ENCODE measurements around the gene ATP13A4. TPM values are rescaled to one million over a fixed set of nuclear protein-coding genes. Genes with fewer than 3 reads are reported as not detected.
"Not testable (repeated sequence)": the region's sequence is repeated elsewhere in the genome, so short reads cannot be mapped to it uniquely, and the experiment has no call there.

Gene ATP13A4
- total and polyA plus RNA-seq, 7 donors, result 0.10 to 0.36 (median 0.22) TPM; not detected in 3

DNA sequence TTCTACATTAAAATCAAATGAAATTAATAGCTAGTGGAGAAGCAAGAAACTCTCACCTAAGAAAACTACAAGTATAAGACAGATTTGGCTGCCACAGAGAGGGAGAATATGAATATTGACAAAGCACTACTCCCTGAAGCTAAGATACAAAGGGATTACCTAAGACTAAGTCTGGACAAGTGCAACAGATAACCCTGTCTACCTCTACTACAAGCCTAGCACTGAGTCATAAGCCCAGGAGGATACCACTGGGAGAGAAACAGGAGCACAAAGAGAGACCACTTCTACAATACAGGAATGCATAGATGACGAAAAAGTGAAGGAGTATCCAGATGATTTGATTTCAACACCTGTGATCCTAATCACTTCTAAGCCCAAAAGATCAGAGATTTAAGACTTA, 10.4 kb downstream of the ATP13A4 start:
- Histone ChIP-seq H3K4me1 (no peaks in the 10 kb centered on the region), H3K4me3 (no peak overlapping the region), H3K27me3 (ENCODE audit: insufficient read depth in 3 of 3, low read length in 2 of 3) (no peaks in the 10 kb centered on the region), H3K36me3 (ENCODE audit: insufficient read depth in 1 of 2, low read depth in 1 of 2) (no peaks in the 10 kb centered on the region), H3K9me3 (no peaks in the 10 kb centered on the region), H3K27ac (no peak overlapping the region)
- 37 to 70% (median 60%) methylated on average over 1 of the region's 1 CpG for WGBS, 3 donors
- intact Hi-C loops (cut with DNase I), result no loop called here
- ATAC-seq, result no peak
- no peak for DNase-seq
- no peak for TF ChIP-seq CTCF (IDR thresholded peaks at IDR 0.05)

- intact Hi-C loops (cut with DNase I), result no loop called here
- no peaks in the 10 kb centered on the region for H3K36me3 ChIP-seq (ENCODE audit: insufficient read depth in 1 of 2, low read depth in 1 of 2)
- no peaks in the 10 kb centered on the region for H3K27me3 ChIP-seq (ENCODE audit: insufficient read depth in 3 of 3, low read length in 2 of 3)
- WGBS, 3 donors, result 82 to 87% (median 86%) methylated on average over 7 of the region's 7 CpGs
- DNase-seq (no peak), ATAC-seq (no peak)
- no peaks in the 10 kb centered on the region for H3K9me3 ChIP-seq
- H3K27ac ChIP-seq, result no peak overlapping the region
- H3K4me1 ChIP-seq, result no peaks in the 10 kb centered on the region
- no peak overlapping the region for H3K4me3 ChIP-seq
- TF ChIP-seq CTCF (IDR thresholded peaks at IDR 0.05), result no peak
These were observed 24.2 kb downstream of the ATP13A4 start for GRCh38 chr3:193530231-193531165.

- H3K4me3 ChIP-seq; ATAC-seq; H3K27ac ChIP-seq; H3K9me3 ChIP-seq; H3K36me3 ChIP-seq (ENCODE audit: insufficient read depth in 1 of 2, low read depth in 1 of 2); H3K27me3 ChIP-seq (ENCODE audit: insufficient read depth in 3 of 3, low read length in 2 of 3); H3K4me1 ChIP-seq; intact Hi-C loops (cut with DNase I); DNase-seq: not testable (repeated sequence)
- WGBS, 3 donors, result 84 to 94% (median 87%) methylated on average over 2 of the region's 2 CpGs
These were observed 28.6 kb downstream of the ATP13A4 start for GRCh38 chr3:193526085-193526484.

DNA sequence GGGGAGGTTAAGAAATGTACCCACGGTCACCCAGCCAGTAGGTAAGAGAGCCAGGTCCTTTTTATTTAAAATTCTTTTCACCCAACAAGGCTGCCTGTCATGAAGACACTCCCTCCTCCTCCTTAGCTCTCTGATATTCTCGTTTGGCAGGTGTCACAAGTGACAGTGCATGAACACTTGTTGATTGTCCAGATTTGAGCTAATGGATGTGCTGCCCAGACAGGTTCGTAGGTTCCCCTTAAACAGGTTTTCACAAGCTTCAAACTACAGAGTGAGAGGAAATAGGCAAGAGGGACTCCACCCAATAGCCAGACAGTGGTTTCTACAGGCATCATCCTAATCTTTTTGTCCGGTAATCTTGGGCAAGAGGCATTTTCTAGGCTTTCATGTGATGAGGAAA, 32.2 kb downstream of the ATP13A4 start:
- DNase-seq (no peak), ATAC-seq (no peak)
- no peaks in the 10 kb centered on the region for H3K36me3 ChIP-seq (ENCODE audit: insufficient read depth in 1 of 2, low read depth in 1 of 2)
- no peak overlapping the region for H3K27ac ChIP-seq
- TF ChIP-seq CTCF (IDR thresholded peaks at IDR 0.05), result no peak
- H3K4me3 ChIP-seq, result no peak overlapping the region
- no peaks in the 10 kb centered on the region for H3K4me1 ChIP-seq
- intact Hi-C loops (cut with DNase I), result no loop called here
- no peaks in the 10 kb centered on the region for H3K9me3 ChIP-seq
- H3K27me3 ChIP-seq (ENCODE audit: insufficient read depth in 3 of 3, low read length in 2 of 3), result peaks cover 0 to 3% (median 0%) of the 10 kb centered on the region in 3 donors
- 66 to 70% (median 68%) methylated on average over 4 of the region's 4 CpGs for WGBS, 3 donors

DNA sequence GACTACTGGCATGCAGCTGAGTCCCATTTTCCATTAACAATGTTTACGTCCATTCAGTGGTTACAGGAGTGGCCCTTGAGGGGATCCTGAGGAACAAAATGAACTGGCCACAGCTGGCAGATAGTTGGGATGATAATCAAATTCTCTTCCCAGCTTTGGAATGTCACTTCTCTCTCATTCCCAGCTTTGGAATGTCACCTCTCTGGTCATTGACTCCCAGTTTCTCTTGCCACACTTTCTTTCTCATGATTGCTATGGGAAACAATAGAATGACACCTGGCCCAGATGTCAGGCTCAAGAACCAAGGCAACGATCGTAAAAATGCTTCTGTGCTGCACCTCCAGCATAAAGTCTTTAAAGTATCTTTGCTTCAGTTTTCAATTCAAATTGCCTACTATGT, 34.0 kb downstream of the ATP13A4 start:
- Histone ChIP-seq H3K4me1 (no peaks in the 10 kb centered on the region), H3K4me3 (no peak overlapping the region), H3K27me3 (ENCODE audit: insufficient read depth in 3 of 3, low read length in 2 of 3) (peaks cover 0 to 3% (median 0%) of the 10 kb centered on the region in 3 donors), H3K27ac (no peak overlapping the region), H3K9me3 (no peaks in the 10 kb centered on the region), H3K36me3 (ENCODE audit: insufficient read depth in 1 of 2, low read depth in 1 of 2) (no peaks in the 10 kb centered on the region)
- DNase-seq, result no peak
- no peak for ATAC-seq
- no peak for TF ChIP-seq CTCF (IDR thresholded peaks at IDR 0.05)
- intact Hi-C loops (cut with DNase I), result no loop called here
- WGBS, 3 donors, result 62 to 74% (median 72%) methylated on average over 3 of the region's 3 CpGs

Measured in psoas muscle (tissue), 8 donors.